HG03460 (cell line): ENCODE results near the gene SCAI.
"Not testable (repeated sequence)": the region's sequence is repeated elsewhere in the genome, so short reads cannot be mapped to it uniquely, and the experiment has no call there.

ENCODE experiments used
- ATAC-seq: cut with Tn5 transposase; IDR thresholded peaks from one replicate; pipeline ENCODE4 v1.9.1; 2021; ENCODE audit not compliant: unreplicated experiment

The SCAI gene

GRCh38 chr9:125038166-125038565 is 105.2 kb downstream of the SCAI start:
- no peak for ATAC-seq

DNA sequence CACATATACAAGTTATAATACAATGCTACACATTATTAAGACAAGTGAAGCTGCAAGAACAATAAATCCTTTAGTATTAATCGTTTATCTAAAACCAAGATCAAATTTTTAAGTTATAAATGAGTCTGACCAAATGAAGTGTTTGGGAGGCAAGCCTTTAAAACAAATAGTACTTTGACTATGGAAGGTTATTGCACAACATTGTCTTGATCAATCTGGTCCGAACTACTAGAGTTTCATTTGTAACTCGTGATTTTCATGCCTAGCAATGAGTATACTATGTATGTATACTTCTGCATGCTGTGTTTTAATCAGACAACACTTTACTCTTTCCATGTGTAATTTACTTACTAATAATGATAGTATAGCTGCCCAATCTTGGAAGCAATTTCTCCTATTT is 115.3 kb downstream of the SCAI start:
- ATAC-seq, result no peak

- no peak for ATAC-seq
Observed at GRCh38 chr9:125024917-125025316, 118.4 kb downstream of the SCAI start.

DNA sequence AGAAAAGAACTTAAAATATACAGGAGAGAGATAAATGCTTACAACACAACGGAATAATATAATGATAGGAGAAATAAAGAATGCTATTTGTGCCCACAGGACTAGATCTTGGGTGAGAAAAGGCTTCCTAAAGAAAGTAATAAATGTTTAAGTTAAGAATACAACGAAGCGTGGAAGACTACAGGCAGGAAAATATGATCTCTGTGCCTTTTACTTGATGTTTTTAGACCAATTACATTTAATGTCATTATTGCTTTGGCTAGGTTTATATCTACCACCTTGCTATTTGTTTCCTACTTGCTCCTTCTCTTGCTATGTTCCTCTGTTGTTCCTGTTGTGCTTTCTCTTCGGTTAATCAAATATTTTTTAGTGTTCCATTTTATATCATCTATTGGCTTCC is 122.3 kb downstream of the SCAI start:
- ATAC-seq, result no peak

DNA sequence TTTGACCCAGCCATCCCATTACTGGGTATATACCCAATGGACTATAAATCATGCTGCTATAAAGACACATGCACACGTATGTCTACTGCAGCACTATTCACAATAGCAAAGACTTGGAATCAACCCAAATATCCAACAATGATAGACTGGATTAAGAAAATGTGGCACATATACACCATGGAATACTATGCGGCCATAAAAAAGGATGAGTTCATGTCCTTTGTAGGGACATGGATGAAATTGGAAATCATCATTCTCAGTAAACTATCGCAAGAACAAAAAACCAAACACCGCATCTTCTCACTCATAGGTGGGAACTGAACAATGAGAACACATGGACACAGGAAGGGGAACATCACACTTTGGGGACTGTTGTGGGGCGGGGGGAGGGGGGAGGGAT is 127.7 kb downstream of the SCAI start:
- not testable (repeated sequence) for ATAC-seq

DNA sequence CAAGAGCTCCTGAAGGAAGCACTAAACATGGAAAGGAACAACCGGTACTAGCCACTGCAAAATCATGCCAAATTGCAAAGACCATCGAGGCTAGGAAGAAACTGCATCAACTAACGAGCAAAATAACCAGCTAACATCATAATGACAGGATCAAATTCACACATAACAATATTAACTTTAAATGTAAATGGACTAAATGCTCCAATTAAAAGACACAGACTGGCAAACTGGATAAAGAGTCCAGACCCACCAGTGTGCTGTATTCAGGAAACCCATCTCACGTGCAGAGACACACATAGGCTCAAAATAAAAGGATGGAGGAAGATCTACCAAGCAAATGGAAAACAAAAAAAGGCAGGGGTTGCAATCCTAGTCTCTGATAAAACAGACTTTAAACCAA is 131.3 kb downstream of the SCAI start:
- ATAC-seq, result not testable (repeated sequence)

- no peak for ATAC-seq
Observed at GRCh38 chr9:125008599-125008998, 134.7 kb downstream of the SCAI start.

DNA sequence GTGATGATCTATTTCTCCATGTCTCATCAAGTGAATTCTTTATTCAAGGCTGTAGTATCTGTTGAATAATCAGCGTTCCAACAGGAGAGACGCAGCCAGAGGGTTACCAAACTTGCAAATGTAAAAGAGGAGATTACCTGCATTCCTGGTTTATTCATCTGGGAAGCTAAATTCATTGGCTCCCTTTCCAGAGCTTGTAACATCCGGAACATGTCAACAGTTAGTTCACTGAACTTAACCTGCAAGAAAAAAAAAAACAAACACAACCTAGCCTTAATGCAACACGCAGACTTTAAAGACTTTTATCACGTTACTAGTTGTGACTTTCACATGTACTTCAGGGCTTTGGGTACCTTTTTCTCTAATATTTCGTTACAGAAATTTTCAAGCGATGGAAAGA is 140.0 kb downstream of the SCAI start:
- no peak for ATAC-seq

DNA sequence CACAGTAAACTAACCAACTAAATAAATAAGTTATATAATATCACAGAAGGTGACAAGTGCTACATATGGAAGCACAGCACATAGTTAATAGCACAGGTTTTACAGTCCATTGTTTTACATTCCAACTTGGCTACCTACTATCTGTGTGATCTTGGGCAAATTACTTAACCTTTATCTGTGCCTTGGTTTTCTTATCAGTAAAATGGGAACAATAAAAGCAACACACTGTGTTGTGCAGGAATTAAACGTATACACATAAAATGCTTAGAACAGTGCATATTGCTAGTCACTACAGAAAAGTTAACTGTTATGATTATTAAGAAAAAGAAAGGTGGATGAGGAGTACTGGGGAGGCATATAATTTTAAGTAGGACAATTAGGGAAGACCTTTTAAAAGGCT is 159.6 kb downstream of the SCAI start:
- ATAC-seq, result no peak

GRCh38 chr9:124980431-124980830 is 162.9 kb downstream of the SCAI start:
- no peak for ATAC-seq

- ATAC-seq, result no peak
Observed at GRCh38 chr9:124975131-124975530, 168.2 kb downstream of the SCAI start.

DNA sequence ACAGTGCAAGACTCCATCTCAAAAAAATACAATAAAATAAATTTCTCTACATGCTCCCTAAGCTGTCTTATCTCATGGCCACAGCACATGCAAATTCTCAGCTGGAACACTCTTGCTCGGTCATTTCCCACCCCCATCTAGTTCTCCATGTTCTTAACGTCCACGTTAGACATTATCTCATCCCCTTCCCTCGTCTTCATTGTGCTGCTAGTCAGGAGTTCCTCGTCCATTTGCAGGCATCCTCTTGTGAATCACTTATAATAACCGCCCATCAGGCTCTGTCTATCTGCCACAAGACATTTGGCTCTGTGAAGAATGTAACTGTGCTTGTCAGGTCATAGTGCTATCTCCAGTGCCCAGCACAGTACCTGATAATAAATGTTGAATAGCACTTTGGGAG is 169.5 kb downstream of the SCAI start:
- no peak for ATAC-seq

DNA sequence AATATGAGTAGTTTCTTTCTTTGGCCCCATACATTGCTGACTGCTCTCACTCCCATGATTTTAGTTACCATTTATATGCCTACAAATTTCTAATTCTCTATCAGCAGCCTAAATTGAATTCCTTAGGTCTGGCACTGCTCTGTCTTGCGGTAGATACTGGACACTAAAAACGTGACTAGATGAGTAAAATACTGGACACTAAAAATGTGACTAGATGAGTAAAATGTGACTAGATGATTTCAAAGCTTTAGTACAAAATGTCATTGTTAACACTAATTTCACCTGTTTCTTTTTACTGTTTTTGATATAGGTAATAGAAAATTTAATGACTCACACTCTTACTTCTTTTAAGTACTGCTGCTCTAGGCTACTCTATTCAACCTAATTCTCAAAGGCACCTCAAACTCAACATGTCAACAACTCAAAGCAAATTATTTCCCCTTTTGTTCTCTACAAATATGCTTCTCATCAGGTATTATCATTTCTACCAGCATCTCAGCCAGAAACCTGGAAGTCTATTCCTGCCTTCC is 171.0 kb downstream of the SCAI start:
- ATAC-seq, result no peak

GRCh38 chr9:124969401-124969800 is 173.9 kb downstream of the SCAI start:
- no peak for ATAC-seq

DNA sequence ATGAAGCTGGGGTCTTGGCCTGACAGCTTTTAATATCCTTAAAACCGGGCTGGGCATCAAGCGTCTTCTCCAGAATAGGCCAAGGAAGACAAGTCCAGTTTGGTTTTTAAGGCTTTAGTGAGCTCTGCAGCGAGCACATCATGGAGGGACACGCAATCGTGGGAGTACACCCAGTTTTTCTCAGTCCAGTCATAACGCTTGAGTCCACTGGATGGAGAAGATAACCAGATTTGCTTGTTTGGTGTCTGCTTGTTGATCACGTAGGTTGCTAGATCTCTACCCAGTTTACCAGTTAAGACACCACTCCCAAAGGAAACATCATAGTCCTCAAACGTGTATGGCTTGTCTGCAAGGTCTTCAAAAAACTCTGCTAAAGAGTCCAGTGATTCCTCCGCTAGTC is 175.1 kb downstream of the SCAI start:
- no peak for ATAC-seq

GRCh38 chr9:124965775-124966568 is 177.4 kb downstream of the SCAI start:
- not testable (repeated sequence) for ATAC-seq

DNA sequence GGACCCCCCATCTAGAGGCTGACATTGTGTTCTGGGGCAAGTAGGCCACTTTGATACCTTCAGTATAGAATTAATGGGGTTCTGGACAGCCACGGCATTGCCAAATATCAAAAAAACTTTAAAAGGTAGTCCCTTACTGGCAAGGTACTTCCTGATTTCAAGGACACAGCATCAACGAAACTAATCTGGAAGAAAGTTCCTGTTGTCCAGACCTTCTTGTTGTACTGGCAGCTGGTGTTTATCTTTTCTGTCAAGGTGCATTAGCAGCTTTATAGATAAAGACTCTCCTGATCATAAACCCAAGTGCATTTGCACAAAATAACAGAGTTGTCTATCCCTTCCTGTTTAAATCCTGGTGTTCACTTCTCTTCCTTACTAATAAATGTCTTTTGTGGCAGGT is 178.7 kb downstream of the SCAI start:
- ATAC-seq, result no peak

GRCh38 chr9:124964056-124964455 is 179.3 kb downstream of the SCAI start:
- ATAC-seq, result no peak

GRCh38 chr9:124960409-124960752 is 182.9 kb downstream of the SCAI start:
- no peak for ATAC-seq

DNA sequence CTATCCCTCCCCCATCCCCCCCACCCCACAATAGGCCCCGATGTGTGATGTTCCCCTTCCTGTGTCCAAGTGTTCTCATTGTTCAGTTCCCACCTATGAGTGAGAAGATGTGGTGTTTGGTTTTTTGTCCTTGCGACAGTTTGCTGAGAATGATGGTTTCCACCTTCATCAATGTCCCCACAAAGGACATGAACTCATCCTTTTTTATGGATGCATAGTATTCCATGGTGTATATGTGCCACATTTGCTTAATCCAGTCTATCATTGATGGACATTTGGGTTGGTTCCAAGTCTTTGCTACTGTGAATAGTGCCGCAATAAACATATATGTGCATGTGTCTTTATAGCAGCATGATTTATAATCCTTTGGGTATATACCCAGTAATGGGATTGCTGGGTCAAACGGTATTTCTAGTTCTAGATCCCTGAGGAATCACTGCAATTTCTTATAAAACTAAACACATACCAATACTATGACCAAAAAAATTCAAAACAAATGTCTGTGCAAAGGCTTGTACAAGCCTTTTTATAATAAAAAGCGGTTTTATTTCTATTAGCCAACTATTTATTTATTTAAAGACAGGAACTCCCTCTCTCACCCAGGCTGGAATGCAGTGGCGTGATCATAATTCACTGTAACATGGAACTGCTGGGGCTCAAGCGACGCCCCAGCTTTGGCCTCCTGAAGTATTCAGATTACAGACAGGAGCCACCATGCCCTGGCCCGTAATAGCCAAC is 183.5 kb downstream of the SCAI start:
- ATAC-seq, result not testable (repeated sequence)

DNA sequence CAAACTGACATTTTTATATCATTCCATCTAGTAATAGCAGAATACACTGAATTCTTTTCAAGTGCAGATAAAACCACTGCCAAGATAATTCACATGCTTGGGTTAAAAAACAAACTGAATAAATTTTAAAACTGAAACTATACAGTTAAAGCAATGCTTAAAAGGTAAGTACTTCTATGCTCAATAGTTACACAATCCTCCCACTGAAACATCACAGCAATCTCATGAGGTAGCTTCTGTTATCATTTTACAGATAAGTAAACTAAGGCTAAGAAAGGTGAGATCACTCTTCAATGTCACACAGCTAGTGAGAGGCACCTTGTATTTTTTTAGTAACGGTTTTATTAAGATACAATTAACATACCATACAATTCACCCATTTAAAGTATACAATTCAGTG is 189.1 kb downstream of the SCAI start:
- no peak for ATAC-seq

DNA sequence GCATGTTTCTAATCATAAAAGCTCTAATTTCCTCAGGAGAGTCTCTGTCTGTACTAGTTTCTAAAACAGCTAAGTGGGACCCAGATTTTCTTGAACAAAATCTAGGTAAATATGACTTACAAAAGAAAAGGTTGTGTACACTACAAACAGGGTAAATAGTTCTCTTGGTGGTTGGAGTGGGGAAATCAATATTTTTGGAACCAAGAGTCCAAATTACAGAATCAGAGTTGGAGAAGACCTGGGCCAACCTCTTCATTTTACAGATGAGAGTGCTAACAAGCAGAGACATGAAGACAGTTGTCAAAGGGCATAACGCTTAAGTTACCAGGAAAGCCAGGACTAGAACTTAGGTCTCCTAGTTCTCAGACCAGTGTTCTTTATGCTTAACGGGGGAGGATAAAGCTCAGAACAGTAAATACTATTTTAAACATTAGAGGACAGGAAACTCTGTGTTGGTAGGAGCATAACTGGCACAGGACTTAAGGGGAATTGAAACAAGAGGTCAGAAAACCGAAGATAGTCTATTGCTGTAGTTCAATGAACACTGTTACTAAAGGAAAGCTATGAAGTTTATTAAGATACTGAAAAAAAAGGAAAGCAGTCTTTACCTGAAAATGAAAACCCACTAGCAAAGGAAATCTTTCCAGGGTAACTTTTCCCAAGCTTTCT is 193.1 kb downstream of the SCAI start:
- ATAC-seq, result no peak
